GM12872 (cell line): ENCODE data around the gene GOLGA6L4.
"Not testable (repeated sequence)": the region's sequence is repeated elsewhere in the genome, so short reads cannot be mapped to it uniquely, and the experiment has no call there.

Experiments used
- TF ChIP-seq, protein P1 (sequence below): IDR thresholded peaks from 3 replicates; pipeline ENCODE4 v1.5.1; 2011; ENCODE audit warnings: low read depth, mild to moderate bottlenecking, low read length, moderate library complexity; ENCODE audit not compliant: insufficient read depth

The GOLGA6L4 gene, protein sequence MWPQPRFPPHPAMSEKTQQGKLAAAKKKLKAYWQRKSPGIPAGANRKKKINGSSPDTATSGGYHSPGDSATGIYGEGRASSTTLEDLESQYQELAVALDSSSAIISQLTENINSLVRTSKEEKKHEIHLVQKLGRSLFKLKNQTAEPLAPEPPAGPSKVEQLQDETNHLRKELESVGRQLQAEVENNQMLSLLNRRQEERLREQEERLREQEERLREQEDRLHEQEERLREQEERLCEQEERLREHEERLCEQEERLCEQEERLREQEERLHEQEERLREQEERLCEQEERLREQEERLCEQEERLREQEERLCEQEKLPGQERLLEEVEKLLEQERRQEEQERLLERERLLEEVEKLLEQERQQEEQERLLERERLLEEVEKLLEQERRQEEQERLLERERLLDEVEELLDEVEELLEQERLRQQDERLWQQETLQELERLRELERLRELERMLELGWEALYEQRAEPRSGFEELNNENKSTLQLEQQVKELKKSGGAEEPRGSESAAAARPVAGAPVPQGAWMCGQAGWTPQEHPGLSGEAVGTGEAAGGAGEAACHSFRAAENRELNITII

DNA sequence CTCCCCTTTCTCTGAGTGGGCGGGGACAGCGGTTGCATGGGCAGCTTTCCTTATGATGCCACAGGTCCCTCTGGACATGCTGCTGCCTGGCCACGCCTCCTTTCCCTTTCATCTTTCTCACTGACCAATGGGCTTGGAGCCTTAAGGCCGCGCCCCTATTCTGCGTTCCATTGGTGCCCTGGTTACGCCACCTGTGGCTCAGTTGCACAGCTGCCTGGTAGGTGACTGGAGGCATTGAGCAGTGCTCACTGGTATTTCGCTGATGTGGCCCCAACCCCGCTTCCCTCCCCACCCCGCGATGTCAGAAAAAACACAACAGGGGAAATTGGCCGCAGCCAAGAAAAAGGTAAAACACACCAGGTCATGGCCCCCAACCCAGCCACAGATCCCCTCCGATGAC is at the start of gene GOLGA6L4:
GOLGA6L4 (plus strand) TSS at position 201 of the 400 bp plus-strand sequence; CDS start at position 263, 62 bp downstream.
- TF ChIP-seq, protein P1, sequence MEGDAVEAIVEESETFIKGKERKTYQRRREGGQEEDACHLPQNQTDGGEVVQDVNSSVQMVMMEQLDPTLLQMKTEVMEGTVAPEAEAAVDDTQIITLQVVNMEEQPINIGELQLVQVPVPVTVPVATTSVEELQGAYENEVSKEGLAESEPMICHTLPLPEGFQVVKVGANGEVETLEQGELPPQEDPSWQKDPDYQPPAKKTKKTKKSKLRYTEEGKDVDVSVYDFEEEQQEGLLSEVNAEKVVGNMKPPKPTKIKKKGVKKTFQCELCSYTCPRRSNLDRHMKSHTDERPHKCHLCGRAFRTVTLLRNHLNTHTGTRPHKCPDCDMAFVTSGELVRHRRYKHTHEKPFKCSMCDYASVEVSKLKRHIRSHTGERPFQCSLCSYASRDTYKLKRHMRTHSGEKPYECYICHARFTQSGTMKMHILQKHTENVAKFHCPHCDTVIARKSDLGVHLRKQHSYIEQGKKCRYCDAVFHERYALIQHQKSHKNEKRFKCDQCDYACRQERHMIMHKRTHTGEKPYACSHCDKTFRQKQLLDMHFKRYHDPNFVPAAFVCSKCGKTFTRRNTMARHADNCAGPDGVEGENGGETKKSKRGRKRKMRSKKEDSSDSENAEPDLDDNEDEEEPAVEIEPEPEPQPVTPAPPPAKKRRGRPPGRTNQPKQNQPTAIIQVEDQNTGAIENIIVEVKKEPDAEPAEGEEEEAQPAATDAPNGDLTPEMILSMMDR: not testable (repeated sequence)
